ENCODE data around the gene NEIL1.

NEIL1 gene

DNA sequence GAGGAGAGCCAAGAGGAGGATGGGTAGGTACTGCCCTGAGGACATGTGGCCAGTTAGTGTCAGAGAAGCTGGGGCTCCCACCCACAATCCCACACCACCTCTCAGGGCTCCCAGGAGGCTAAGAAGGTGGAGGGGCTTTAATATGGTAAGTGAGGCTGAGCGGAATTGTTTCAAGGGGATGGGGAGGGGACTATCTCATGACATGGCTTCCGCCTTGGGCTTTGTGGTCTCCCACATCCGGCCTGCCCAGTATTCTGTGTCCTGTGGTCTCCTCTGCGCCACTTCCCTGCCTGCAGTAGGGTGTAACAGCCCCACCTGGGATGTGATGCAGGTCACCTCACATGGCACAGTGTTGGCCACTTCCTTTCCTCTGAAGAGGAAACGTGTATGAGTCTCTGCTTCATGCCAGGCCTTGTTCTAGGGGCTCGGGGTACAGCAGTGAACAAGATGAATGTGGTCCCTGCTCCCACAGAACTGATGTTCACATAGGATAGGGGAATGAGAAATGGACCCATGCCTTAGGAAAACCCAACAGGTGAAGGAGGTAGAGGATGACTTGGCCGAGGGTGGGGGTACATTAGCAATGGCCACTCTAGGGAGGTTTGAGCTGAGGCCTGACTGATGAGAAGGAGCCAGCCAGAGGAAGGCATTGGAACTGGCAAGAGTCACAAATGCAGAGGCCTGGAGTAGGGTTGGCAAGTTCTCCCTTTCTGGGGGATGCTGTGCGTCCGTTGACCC, 3.2 kb downstream of the NEIL1 start:
- Histone ChIP-seq H3K4me3 (ENCODE audit: extremely low read depth, insufficient read depth, low read length, poor library complexity, severe bottlenecking) (no peak overlapping the region), H3K4me1 (ENCODE audit: control insufficient read depth, insufficient read depth, low read length, poor library complexity, severe bottlenecking) (peaks cover 4% of the 10 kb centered on the region), H3K27ac (ENCODE audit: low read depth, low read length, severe bottlenecking) (no peak overlapping the region), H3K36me3 (ENCODE audit: control insufficient read depth, insufficient read depth, low read length) (peaks cover 17% of the 10 kb centered on the region), H3K9me3 (ENCODE audit: control insufficient read depth, low read length) (no peaks in the 10 kb centered on the region)
- 95 to 97% methylated on average over 5 to 6 of the region's 9 CpGs for WGBS, 2 experiments (ENCODE audit: insufficient coverage in 2 of 2)

DNA sequence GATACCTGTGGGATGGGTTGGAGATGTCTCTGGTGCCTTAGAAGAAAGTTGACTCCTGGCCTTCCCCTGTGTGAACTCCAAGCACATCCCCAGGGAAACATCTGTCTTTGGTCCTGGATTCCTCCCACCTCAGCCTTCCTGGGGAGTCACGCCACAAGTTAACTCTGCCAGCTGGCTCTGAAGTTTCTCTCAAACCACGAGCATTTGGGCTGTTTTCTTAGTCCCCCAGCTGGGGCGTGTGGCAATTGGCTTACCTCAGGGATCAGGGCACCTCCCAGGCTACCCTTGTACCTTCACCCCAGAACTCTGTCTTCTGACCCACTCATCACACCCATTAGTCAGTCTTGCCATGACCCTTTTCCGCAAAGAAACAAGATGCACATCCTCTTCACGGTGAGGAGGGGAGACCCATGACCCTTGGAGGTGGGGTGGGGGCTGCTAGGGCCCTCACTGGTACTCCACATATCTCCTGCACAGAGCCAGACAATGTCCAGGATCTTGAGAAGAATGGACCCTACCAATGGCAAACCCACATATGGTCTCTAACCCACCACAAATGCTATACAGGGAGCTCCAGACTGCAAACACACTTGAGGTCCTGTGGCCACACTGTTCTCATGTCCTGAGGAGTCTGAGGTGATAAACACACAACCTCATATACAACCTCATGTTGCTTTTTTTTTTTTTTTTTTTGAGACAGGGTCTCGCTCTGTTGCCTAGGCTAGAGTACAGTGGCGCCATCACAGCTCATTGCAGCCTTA, 3.9 kb downstream of the NEIL1 start:
- no peaks in the 10 kb centered on the region for H3K9me3 ChIP-seq (ENCODE audit: control insufficient read depth, low read length)
- no peak overlapping the region for H3K27ac ChIP-seq (ENCODE audit: low read depth, low read length, severe bottlenecking)
- H3K36me3 ChIP-seq (ENCODE audit: control insufficient read depth, insufficient read depth, low read length) = peaks cover 22% of the 10 kb centered on the region
- H3K4me3 ChIP-seq (ENCODE audit: extremely low read depth, insufficient read depth, low read length, poor library complexity, severe bottlenecking) = no peak overlapping the region
- peaks cover 4% of the 10 kb centered on the region for H3K4me1 ChIP-seq (ENCODE audit: control insufficient read depth, insufficient read depth, low read length, poor library complexity, severe bottlenecking)
- WGBS, 2 experiments (ENCODE audit: insufficient coverage in 2 of 2) = 88 to 94% methylated on average over 2 to 6 of the region's 7 CpGs

DNA sequence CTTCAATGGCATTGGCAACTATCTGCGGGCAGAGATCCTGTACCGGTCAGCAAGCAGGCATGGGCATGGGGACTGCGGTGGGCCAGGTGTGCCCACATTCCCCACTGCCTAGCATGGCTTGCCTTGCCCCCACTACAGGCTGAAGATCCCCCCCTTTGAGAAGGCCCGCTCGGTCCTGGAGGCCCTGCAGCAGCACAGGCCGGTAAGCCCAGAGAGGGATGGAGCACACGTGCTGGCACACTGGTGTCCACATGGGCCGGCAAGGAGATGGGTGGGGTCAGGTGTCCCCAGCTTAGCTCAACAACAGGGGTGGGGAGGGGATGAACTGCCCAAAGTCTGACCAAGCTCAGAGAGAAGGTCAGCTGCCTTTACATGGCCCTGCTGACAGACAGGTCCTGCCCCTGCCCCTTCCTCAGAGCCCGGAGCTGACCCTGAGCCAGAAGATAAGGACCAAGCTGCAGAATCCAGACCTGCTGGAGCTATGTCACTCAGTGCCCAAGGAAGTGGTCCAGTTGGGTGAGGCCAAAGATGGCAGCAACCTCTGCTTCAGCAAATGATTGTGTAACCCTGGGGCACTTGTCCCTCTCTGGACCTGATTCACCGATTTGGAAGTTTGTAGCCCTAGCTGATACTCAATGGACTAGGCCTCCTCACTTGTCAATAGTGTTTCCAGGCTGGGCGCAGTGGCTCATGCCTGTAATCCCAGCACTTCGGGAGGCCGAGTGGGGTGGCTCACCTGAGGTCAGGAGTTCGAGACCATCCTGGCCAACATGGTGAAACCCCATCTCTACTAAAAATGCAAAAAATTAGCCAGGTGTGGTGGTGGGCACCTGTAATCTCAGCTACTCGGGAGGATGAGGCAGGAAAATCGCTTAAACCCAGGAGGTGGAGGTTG, 5.6 kb downstream of the NEIL1 start:
- Histone ChIP-seq H3K27ac (ENCODE audit: low read depth, low read length, severe bottlenecking) (no peak overlapping the region), H3K4me1 (ENCODE audit: control insufficient read depth, insufficient read depth, low read length, poor library complexity, severe bottlenecking) (peaks cover 4% of the 10 kb centered on the region), H3K4me3 (ENCODE audit: extremely low read depth, insufficient read depth, low read length, poor library complexity, severe bottlenecking) (no peak overlapping the region), H3K36me3 (ENCODE audit: control insufficient read depth, insufficient read depth, low read length) (peaks cover 34% of the 10 kb centered on the region), H3K9me3 (ENCODE audit: control insufficient read depth, low read length) (no peaks in the 10 kb centered on the region)
- WGBS, 2 experiments (ENCODE audit: insufficient coverage in 2 of 2) = 95 to 97% methylated on average over 14 of the region's 16 CpGs

DNA sequence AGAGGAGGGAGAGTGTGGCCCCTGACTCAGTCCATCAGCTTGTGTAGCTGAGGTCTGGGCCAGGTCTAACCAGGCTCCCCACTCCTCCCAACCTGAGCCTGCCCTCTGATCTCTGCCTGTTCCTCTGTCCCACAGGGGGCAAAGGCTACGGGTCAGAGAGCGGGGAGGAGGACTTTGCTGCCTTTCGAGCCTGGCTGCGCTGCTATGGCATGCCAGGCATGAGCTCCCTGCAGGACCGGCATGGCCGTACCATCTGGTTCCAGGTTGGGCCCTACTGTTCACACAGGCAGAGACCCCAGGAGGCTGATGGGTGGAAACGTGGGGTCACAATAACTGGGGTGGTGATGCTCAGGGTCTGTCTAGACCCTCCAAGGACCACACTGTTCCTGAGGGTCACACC, 6.8 kb downstream of the NEIL1 start:
- Histone ChIP-seq H3K36me3 (ENCODE audit: control insufficient read depth, insufficient read depth, low read length) (peaks cover 43% of the 10 kb centered on the region), H3K4me1 (ENCODE audit: control insufficient read depth, insufficient read depth, low read length, poor library complexity, severe bottlenecking) (peaks cover 1% of the 10 kb centered on the region), H3K9me3 (ENCODE audit: control insufficient read depth, low read length) (no peaks in the 10 kb centered on the region), H3K27ac (ENCODE audit: low read depth, low read length, severe bottlenecking) (no peak overlapping the region), H3K4me3 (ENCODE audit: extremely low read depth, insufficient read depth, low read length, poor library complexity, severe bottlenecking) (no peak overlapping the region)
- WGBS, 2 experiments (ENCODE audit: insufficient coverage in 2 of 2) = 82 to 95% methylated on average over 7 of the region's 7 CpGs

DNA sequence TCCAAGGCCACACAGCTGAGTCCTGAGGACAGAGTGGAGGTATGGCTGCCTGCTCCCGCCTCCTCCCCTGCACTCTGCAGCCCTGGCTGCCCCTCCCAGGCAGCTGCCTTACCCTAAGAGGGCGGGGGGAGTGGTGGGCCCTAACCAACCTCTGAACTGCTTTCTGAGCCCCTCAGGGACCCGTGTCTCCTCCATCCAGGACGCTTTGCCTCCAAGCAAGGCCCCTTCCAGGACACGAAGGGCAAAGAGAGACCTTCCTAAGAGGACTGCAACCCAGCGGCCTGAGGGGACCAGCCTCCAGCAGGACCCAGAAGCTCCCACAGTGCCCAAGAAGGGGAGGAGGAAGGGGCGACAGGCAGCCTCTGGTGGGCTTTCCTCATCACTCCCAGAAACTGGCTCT, 7.6 kb downstream of the NEIL1 start:
- 85 to 94% methylated on average over 5 to 6 of the region's 7 CpGs for WGBS, 2 experiments (ENCODE audit: insufficient coverage in 2 of 2)
- no peaks in the 10 kb centered on the region for H3K9me3 ChIP-seq (ENCODE audit: control insufficient read depth, low read length)

DNA sequence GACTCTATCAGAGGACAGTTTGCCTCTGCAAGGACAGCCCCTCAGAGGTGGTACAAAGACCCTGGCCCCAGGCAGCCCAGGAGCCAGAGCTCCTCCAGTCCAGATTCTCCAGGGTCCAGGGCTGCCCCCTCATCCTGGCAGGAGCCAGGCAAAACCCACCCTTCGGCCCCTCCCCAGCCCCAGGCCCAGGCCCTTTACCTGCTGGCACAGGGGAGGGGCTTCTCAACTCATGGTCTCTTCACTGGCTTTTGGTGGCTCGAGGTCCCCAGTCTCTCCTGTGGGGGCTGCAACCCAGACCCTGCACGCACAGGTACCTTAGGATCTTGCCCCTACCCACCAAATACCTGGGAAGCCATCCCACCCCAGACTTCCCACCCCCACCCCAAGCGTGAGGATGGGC, 8.5 kb downstream of the NEIL1 start:
- no peaks in the 10 kb centered on the region for H3K4me1 ChIP-seq (ENCODE audit: control insufficient read depth, insufficient read depth, low read length, poor library complexity, severe bottlenecking)
- H3K27ac ChIP-seq (ENCODE audit: low read depth, low read length, severe bottlenecking) = no peak overlapping the region
- H3K36me3 ChIP-seq (ENCODE audit: control insufficient read depth, insufficient read depth, low read length) = peaks cover 59% of the 10 kb centered on the region
- WGBS, 2 experiments (ENCODE audit: insufficient coverage in 2 of 2) = 97 to 100% methylated on average over 1 to 3 of the region's 4 CpGs
- H3K4me3 ChIP-seq (ENCODE audit: extremely low read depth, insufficient read depth, low read length, poor library complexity, severe bottlenecking) = no peak overlapping the region
- H3K9me3 ChIP-seq (ENCODE audit: control insufficient read depth, low read length) = no peaks in the 10 kb centered on the region

More for the DNA sequence above, 7.6 kb downstream of the NEIL1 start:
- H3K4me3 ChIP-seq (ENCODE audit: extremely low read depth, insufficient read depth, low read length, poor library complexity, severe bottlenecking) = no peak overlapping the region
- no peak overlapping the region for H3K27ac ChIP-seq (ENCODE audit: low read depth, low read length, severe bottlenecking)
- H3K36me3 ChIP-seq (ENCODE audit: control insufficient read depth, insufficient read depth, low read length) = peaks cover 50% of the 10 kb centered on the region
- H3K4me1 ChIP-seq (ENCODE audit: control insufficient read depth, insufficient read depth, low read length, poor library complexity, severe bottlenecking) = no peaks in the 10 kb centered on the region

DNA sequence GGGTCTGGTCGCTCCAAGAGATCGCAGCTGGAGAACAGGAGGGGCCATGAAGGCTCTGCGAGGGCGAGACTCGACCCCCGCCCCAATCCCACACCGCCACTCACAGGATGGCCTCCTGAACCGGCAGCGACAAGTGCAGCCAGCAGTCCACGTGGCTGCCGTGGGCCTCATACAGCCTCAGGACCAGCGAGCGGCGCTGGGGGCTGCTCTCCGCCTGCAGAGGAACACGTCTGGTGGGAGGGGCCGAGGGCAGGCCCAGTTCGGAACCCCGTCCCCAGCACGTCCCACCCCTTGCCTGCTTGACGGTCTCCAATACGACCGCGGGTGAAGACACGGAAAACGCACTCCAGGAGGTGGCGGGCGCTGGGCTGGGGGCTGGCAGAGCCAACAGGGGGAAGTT, 9.2 kb downstream of the NEIL1 start:
- 92 to 96% methylated on average over 21 to 28 of the region's 28 CpGs for WGBS, 2 experiments (ENCODE audit: insufficient coverage in 2 of 2)
- Histone ChIP-seq H3K36me3 (ENCODE audit: control insufficient read depth, insufficient read depth, low read length) (peaks cover 63% of the 10 kb centered on the region), H3K4me3 (ENCODE audit: extremely low read depth, insufficient read depth, low read length, poor library complexity, severe bottlenecking) (no peak overlapping the region), H3K9me3 (ENCODE audit: control insufficient read depth, low read length) (no peaks in the 10 kb centered on the region), H3K4me1 (ENCODE audit: control insufficient read depth, insufficient read depth, low read length, poor library complexity, severe bottlenecking) (no peaks in the 10 kb centered on the region), H3K27ac (ENCODE audit: low read depth, low read length, severe bottlenecking) (no peak overlapping the region)

DNA sequence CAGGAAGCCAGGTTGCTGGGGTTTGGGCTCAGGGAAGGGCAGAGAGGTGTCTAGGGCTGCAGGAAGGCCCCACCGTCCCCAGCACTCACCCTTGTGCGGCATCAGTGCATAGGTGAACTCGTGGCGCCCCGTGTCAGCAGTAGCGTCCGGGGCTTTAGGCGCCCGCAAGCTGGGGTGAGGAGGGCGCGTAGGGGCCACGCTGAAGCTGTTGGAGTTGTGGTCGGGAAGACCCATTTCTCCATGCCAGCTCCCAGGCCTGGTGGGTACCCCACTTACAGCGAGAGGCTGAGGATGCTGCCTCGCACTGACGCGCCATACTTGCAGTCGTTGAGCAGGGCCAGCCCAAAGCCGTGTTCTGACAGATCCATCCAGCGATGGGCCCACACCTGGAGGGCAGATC, 9.7 kb downstream of the NEIL1 start:
- no peak overlapping the region for H3K27ac ChIP-seq (ENCODE audit: low read depth, low read length, severe bottlenecking)
- H3K9me3 ChIP-seq (ENCODE audit: control insufficient read depth, low read length) = no peaks in the 10 kb centered on the region
- H3K36me3 ChIP-seq (ENCODE audit: control insufficient read depth, insufficient read depth, low read length) = peaks cover 68% of the 10 kb centered on the region
- H3K4me3 ChIP-seq (ENCODE audit: extremely low read depth, insufficient read depth, low read length, poor library complexity, severe bottlenecking) = no peak overlapping the region
- 96 to 98% methylated on average over 20 of the region's 20 CpGs for WGBS, 2 experiments (ENCODE audit: insufficient coverage in 2 of 2)
- no peaks in the 10 kb centered on the region for H3K4me1 ChIP-seq (ENCODE audit: control insufficient read depth, insufficient read depth, low read length, poor library complexity, severe bottlenecking)

DNA sequence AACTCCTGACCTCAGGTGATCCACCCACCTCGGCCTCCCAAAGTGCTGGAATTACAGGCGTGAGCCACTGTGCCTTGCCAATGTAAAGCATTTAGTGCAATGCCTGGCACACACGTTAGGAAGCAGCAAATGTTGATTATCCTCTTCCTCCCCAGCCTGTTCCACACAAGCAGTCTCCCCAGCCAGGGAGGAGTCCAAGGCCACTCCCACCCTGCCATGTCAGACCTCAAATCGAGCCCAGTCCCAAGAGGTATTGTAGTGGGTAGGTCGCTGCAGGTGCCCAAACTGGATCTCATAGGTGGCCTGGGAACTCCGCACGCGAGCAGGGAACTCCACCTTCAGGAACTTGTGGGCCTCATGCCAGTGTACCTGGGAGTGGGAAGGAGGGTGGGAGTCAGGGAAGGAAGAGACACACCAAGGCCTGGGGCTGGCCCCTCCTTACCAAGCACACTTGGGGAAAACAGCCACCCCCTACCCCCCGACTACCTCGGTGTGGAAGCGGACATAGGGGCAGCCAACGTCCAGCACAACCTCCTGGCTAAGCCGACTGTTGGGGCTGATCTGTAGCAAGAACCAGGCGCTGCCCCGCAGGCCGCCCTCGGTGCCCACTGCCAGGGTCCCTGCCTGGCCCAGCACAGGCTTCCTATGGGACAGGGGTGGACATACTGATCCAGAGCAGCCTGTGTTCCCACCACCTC, 11.3 kb downstream of the NEIL1 start:
- Histone ChIP-seq H3K36me3 (ENCODE audit: control insufficient read depth, insufficient read depth, low read length) (peaks cover 77% of the 10 kb centered on the region), H3K27ac (ENCODE audit: low read depth, low read length, severe bottlenecking) (no peak overlapping the region), H3K9me3 (ENCODE audit: control insufficient read depth, low read length) (no peaks in the 10 kb centered on the region), H3K4me3 (ENCODE audit: extremely low read depth, insufficient read depth, low read length, poor library complexity, severe bottlenecking) (no peak overlapping the region), H3K4me1 (ENCODE audit: control insufficient read depth, insufficient read depth, low read length, poor library complexity, severe bottlenecking) (no peaks in the 10 kb centered on the region)
- WGBS, 2 experiments (ENCODE audit: insufficient coverage in 2 of 2) = 83 to 97% methylated on average over 9 to 15 of the region's 17 CpGs
